Ascending aorta (tissue), 2 donors: Measurements from ENCODE around the gene PACSIN1. TPM values are rescaled to one million over a fixed set of nuclear protein-coding genes. Genes with fewer than 3 reads are reported as not detected.

Experiments used
- DNase-seq, 2 donors: peaks; one replicate each; pipeline ENCODE4 v3.0.0-alpha.2; 2019; ENCODE audit warnings: low spot score in 2 of 2
- H3K27ac ChIP-seq, 2 donors: fragments of 200-600 bp; sonication (generic); one replicate each; pipeline ENCODE4 v1.5.1; 2016 to 2017; ENCODE audit warnings: mild to moderate bottlenecking in 1 of 2
- H3K27me3 ChIP-seq: fragments of 200-600 bp; sonication (generic); one replicate; pipeline ENCODE4 v1.5.1; 2017
- H3K36me3 ChIP-seq, 2 donors: fragments of 200-600 bp; sonication (generic); one replicate each; pipeline ENCODE4 v1.5.1; 2016
- H3K4me1 ChIP-seq, 2 donors: fragments of 200-600 bp; sonication (generic); one replicate each; pipeline ENCODE4 v1.5.1; 2016 to 2017; ENCODE audit warnings: mild to moderate bottlenecking in 1 of 2
- H3K4me3 ChIP-seq, 2 donors: fragments of 200-600 bp; sonication (generic); one replicate each; pipeline ENCODE4 v1.5.1; 2016 to 2017; ENCODE audit warnings: mild to moderate bottlenecking in 1 of 2
- H3K9me3 ChIP-seq, 2 donors: fragments of 200-600 bp; sonication (generic); one replicate each; pipeline ENCODE4 v1.5.1; 2016
- intact Hi-C: fragments of 100-400 bp; cut with DNase I; formaldehyde crosslinking; loops from one replicate; pipeline ENCODE4 v1.15.1; 2023
- total RNA-seq: library from RNA; depleted of rRNA; stranded (reverse); fragments of >200 nt; gene quantifications from one replicate; pipeline ENCODE4 v1.1.0, GENCODE V29; 2016
- TF ChIP-seq, protein P1 (sequence below), 3 experiments: fragments of 200-600 bp in 2 of 3; fragments of 450-650 bp in 1 of 3; sonication (generic) in 2 of 3; IDR thresholded peaks; one replicate each; pipeline ENCODE4 v1.5.1; 2016 to 2019; ENCODE audit warnings: antibody characterized with exemption in 3 of 3, mild to moderate bottlenecking in 1 of 3, moderate library complexity in 1 of 3

PACSIN1 gene
- total RNA-seq, 1 donor from 2014 or later, result not detected

DNA sequence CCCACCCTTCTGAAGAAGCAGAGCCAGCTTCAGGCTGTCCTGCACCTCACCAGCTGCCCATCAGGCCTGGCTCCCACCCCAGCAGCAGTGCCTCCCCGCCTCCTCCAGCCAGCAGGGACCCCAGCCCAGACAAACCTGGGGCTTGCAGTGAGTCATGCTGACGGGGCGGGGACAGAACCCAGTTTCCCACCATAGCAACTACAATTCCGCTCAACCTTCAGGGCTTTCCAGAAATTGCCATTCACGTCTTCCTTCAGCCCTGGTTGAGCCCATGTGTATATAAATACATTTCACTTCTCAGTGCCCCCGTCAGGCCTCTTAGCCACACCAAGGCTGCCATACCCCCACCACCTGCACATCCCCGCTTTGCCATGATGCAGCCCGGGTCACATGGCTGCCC lies 85.8 kb downstream of the PACSIN1 start:
- no peaks in the 10 kb centered on the region for H3K27me3 ChIP-seq
- no peaks in the 10 kb centered on the region for H3K36me3 ChIP-seq
- H3K27ac ChIP-seq, result no peak overlapping the region
- no peaks in the 10 kb centered on the region for H3K4me1 ChIP-seq
- no peak overlapping the region for H3K4me3 ChIP-seq
- DNase-seq, result no peak
- intact Hi-C loops, result no loop called here
- TF ChIP-seq, protein P1, sequence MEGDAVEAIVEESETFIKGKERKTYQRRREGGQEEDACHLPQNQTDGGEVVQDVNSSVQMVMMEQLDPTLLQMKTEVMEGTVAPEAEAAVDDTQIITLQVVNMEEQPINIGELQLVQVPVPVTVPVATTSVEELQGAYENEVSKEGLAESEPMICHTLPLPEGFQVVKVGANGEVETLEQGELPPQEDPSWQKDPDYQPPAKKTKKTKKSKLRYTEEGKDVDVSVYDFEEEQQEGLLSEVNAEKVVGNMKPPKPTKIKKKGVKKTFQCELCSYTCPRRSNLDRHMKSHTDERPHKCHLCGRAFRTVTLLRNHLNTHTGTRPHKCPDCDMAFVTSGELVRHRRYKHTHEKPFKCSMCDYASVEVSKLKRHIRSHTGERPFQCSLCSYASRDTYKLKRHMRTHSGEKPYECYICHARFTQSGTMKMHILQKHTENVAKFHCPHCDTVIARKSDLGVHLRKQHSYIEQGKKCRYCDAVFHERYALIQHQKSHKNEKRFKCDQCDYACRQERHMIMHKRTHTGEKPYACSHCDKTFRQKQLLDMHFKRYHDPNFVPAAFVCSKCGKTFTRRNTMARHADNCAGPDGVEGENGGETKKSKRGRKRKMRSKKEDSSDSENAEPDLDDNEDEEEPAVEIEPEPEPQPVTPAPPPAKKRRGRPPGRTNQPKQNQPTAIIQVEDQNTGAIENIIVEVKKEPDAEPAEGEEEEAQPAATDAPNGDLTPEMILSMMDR (IDR thresholded peaks at IDR 0.05), result no peak
- no peaks in the 10 kb centered on the region for H3K9me3 ChIP-seq

DNA sequence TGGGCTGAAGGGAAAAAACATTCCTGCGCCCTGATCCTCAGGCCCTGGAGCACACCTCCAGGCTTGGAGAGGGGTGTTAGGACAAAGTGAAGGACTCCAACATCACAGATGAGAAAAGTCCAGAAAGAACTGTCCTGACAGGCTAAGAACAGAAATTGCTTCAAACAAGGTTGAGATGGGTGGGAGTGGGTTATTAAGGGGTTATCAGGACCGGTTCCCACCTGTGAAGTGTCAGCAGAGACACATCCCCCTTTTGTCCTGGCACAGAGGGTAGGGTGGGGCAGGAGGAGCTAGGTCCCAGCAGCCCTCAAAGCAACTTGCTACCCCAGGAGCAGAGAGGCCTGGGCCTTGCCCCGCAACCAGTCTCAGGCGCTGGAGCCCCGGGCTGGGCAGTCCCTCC lies 86.7 kb downstream of the PACSIN1 start:
- Histone ChIP-seq H3K27me3 (no peaks in the 10 kb centered on the region), H3K27ac (no peak overlapping the region), H3K9me3 (no peaks in the 10 kb centered on the region), H3K36me3 (no peaks in the 10 kb centered on the region), H3K4me1 (no peaks in the 10 kb centered on the region), H3K4me3 (no peak overlapping the region)
- TF ChIP-seq, protein P1 (IDR thresholded peaks at IDR 0.05), result no peak
- no peak for DNase-seq
- intact Hi-C loops, result no loop called here

DNA sequence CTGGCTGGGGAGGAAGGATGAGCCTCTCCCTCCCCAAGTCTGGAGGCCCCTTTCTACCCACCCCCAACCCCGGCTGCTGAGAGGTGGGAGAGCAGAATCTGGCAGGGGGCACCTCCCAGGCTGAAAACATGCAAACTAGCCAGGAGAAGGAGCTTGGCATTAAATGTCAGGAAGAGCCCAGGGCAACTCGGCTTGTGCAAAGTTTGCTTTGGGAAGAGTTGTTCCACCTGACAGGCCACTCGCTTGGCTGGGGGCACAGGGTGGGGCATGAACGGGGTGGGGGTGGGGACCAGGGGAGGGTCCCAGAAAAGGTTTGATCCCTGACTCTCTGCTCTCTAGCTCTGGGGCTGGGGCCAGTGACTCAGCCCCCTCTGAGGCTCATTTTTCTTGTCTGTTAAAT lies 87.3 kb downstream of the PACSIN1 start:
- Histone ChIP-seq H3K27me3 (no peaks in the 10 kb centered on the region), H3K9me3 (peaks cover 0 to 2% of the 10 kb centered on the region in 2 donors), H3K4me3 (no peak overlapping the region), H3K27ac (no peak overlapping the region), H3K4me1 (no peaks in the 10 kb centered on the region), H3K36me3 (no peaks in the 10 kb centered on the region)
- TF ChIP-seq, protein P1 (IDR thresholded peaks at IDR 0.05), result no peak
- DNase-seq, result no peak
- intact Hi-C loops, result no loop called here

DNA sequence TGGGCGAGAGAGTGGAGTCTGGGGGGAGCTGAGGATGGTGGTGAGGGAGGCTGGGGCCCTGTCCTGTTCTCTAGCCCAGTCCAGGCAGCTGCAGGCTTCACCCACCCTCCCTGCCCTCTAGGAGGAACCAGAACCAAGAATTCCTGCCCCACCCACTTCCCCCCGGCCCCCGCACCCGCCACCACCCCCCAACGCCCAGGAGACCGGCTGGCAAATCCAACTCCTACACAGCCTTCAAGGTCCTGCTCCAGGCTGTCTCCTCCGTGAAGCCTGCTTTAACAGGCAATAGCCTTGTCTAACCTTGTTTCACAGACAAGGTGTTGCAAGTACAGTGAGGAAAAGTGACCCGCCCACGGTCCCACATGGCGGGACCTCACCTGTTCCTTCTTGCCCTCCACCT lies 87.9 kb downstream of the PACSIN1 start:
- intact Hi-C loops, result no loop called here
- H3K4me1 ChIP-seq, result no peaks in the 10 kb centered on the region

DNA sequence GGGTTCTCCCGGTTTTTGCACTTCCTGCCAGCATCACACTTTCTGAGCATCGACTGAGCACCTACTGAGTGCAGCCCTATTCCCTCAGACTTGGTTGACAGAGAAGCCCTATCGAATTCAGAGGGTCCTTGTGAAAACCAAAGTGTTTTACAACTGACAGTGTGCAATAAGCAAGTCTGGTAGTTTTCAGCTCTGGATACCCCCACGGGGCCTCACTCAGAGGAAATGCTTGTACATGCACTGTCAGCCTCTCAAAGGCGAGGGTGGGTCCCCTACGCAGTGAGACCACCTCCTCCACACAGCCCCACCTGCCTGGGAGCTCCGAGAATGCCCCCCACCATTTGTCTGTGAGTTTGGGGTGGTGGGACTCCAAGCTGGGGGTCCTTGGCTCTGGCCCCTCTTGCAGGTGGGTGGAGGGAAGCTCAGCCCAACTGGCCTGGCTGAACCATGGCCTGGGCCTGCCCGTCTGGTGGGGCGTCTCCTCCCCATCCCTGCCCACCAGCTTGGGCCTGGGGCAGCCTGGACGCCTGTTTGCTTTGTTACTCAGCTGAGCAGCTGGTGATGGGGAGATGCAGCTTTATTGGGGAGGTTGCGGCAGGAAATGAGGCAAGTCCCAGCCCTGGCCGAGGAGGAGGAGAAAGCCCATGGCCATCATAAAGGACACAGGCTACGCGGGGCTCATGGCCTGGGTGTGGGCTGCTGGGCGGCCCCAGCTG lies 88.6 kb downstream of the PACSIN1 start:
- H3K27ac ChIP-seq, result no peak overlapping the region
- TF ChIP-seq, protein P1 (IDR thresholded peaks at IDR 0.05), result no peak

More for the DNA sequence above, 87.9 kb downstream of the PACSIN1 start:
- Histone ChIP-seq H3K36me3 (no peaks in the 10 kb centered on the region), H3K27ac (no peak overlapping the region), H3K4me3 (no peak overlapping the region), H3K27me3 (no peaks in the 10 kb centered on the region), H3K9me3 (peaks cover 0 to 4% of the 10 kb centered on the region in 2 donors)
- TF ChIP-seq, protein P1 (IDR thresholded peaks at IDR 0.05), result no peak
- DNase-seq, result no peak

DNA sequence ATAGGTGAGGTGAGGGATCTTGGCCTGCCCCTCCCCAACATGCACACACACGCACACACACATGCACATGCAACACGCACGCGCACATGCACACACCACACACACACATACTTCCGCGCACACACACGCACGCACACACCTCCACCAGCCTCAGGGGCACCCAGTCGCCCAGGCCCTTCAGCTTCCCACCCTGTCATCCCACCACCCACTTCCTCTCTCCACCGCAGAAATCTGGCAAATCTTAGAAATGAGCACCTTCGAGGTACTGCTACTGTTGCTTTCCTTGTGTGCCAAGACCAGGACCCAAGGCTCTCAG lies 89.1 kb downstream of the PACSIN1 start:
- no peak for DNase-seq
- TF ChIP-seq, protein P1 (IDR thresholded peaks at IDR 0.05), result no peak
- Histone ChIP-seq H3K9me3 (peaks cover 0 to 4% of the 10 kb centered on the region in 2 donors), H3K36me3 (no peaks in the 10 kb centered on the region), H3K4me1 (no peaks in the 10 kb centered on the region), H3K4me3 (no peak overlapping the region), H3K27ac (no peak overlapping the region), H3K27me3 (no peaks in the 10 kb centered on the region)
- intact Hi-C loops, result no loop called here

More for the DNA sequence above, 88.6 kb downstream of the PACSIN1 start:
- peaks cover 0 to 4% of the 10 kb centered on the region in 2 donors for H3K9me3 ChIP-seq
- no peaks in the 10 kb centered on the region for H3K36me3 ChIP-seq
- no peaks in the 10 kb centered on the region for H3K4me1 ChIP-seq
- intact Hi-C loops, result no loop called here
- no peak overlapping the region for H3K4me3 ChIP-seq
- DNase-seq, result no peak
- H3K27me3 ChIP-seq, result no peaks in the 10 kb centered on the region
